Measurements from ENCODE around the gene CELSR2. TPM values are rescaled to one million over a fixed set of nuclear protein-coding genes. Genes with fewer than 3 reads are reported as not detected.
A peak's percentile ranks its signal among the peaks of the same experiment; 100 is the strongest.

The CELSR2 gene
- total RNA-seq, 1 donor from 2014 or later = 22.4 TPM

GRCh38 chr1:109252167-109252892, 3.0 kb downstream of the CELSR2 start:
- no peak for DNase-seq

DNA sequence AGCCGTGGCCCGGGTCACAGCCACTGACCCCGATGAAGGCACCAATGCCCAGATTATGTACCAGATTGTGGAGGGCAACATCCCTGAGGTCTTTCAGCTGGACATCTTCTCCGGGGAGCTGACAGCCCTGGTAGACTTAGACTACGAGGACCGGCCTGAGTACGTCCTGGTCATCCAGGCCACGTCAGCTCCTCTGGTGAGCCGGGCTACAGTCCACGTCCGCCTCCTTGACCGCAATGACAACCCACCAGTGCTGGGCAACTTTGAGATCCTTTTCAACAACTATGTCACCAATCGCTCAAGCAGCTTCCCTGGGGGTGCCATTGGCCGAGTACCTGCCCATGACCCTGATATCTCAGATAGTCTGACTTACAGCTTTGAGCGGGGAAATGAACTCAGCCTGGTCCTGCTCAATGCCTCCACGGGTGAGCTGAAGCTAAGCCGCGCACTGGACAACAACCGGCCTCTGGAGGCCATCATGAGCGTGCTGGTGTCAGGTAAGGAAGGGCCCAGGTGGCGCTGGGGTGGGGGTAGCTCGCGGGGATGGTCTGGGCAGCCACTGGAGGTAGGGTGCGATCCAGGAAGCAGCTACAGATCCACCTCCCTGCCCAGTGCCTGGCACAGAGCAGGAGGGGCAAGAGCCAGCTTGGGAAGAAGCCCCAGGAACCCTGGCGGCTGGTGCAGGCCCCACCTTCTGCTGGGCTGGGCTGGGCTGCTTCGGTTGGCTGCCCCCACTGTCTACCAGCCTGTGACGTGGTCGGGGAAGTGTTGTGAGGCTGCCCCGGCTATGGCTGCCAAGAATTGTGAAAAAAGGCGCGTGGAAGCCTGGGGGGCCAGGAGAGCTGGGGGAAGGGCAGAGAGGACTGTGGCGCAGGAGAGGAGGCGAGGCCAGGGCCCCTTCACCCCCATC, 3.8 kb downstream of the CELSR2 start:
- no peak for DNase-seq

GRCh38 chr1:109253803-109254620, 4.7 kb downstream of the CELSR2 start:
- peak; percentile 37 for DNase-seq

- DNase-seq = no peak
These were observed 5.3 kb downstream of the CELSR2 start for GRCh38 chr1:109254621-109255096.

GRCh38 chr1:109255097-109255651, 5.8 kb downstream of the CELSR2 start:
- no peak for DNase-seq

DNA sequence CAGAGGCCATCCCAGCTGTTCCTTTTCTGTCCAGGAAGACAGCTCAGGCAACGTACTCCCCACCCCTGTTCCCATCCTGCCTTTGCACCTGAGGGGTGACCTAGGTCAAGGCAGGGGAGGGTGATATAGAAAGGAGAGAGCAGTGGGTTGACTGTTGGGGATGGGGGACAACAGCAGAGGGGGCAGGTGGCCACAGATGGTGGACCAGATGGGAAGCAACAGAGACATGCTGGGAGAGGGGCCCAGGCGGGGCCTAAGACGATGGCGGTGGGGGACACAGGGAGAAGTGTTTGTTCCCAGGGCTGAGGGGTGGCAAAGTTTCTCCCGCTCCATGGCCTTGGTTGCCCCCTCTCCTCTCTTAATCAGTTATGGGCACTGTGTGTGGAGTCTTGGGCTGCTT, 6.3 kb downstream of the CELSR2 start:
- DNase-seq = no peak

DNA sequence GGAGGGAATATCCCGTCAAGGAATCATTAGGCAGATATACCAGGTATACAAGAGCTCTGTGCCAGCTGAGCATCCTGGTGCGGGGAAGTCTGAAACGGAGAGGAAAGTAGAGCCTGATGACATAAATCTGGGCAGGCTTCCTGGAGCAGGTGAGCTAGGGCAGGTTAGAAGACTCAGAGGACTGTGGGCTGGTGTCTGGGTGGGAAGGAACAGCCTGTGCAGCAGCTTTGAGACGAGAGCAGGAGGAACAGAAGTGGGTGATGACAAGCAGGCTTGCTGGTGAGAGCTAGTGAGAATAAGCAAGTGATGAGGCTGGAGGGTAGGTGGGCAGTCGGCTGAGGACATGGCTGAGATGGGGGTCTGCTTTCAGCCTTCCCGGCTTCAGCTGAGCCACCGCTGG, 6.7 kb downstream of the CELSR2 start:
- DNase-seq = no peak

DNA sequence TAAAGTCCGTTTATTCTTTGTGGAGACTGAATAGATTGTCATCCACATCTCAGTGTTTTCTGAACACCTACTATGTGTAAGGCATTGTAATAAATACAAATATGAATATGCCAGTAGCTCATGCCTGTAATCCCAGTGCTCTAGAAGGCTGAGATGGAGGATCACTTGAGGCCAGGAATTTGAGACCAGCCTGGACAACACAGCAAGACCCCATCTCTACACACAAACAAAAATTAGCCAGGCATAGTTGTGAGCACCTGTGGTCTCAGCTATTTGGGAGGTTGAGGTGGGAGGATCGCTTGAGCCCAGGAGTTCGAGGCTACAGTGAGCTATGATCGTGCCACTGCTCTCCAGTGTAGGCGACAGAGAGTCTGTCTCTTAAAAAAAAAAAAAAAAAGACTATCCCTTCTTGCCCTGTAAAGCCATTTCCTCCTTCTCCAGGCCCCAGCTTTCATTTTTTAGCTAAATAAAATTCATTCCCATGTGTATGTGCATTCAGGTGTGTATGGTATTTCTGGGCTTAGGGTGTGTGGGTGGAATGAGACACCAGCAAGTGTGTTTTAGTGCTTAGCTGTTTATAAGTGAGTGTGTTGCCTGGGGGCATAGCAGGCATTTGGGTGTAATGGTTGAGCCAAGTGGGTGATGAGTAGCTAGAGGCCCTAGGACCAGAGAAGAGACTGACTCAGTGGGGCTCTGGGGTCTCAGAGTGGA, 7.8 kb downstream of the CELSR2 start:
- DNase-seq = no peak

DNA sequence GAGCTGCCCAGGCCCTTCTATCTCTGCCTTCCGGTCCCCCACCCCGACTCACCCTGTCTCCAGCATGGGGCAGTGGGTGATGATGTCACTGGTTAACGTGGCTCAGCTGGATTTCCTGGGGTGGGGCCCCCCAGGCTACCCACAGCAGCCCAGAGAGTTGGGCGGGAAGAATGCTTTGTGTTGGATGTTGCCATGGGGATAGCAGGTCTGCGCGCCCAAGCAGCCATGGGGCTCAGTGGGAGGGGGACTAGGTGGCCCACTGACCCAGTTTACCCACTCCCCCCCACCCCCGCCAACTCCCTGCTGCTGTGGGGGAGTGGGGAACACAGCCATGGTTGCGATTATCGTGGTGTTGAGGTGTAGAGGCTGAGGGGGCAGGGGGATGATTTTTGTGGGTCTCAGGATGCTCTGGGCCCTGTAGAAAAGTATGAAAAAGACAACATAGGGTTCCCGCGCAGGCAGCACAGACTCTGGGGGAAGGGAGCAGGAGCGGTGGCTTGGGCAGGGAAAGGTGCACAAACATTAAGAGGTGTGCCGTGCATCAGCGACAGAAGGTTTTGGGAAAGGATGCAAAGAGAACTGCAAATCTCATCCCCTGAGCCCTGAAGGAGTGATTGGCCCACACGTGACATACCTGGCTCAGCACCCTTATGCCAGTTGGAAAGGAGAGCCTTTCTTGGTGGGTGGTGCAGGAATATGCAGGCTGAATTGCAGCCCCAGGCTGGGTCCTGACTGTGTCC, 8.5 kb downstream of the CELSR2 start:
- no peak for DNase-seq

- no peak for DNase-seq
These were observed 9.4 kb downstream of the CELSR2 start for GRCh38 chr1:109258481-109259466.

GRCh38 chr1:109259674-109260557, 10.6 kb downstream of the CELSR2 start:
- DNase-seq = no peak

GRCh38 chr1:109261006-109261405, 11.7 kb downstream of the CELSR2 start:
- no peak for DNase-seq

- no peak for DNase-seq
These were observed 12.2 kb downstream of the CELSR2 start for GRCh38 chr1:109261578-109261977.

GRCh38 chr1:109262231-109263055, 13.1 kb downstream of the CELSR2 start:
- no peak for DNase-seq

DNA sequence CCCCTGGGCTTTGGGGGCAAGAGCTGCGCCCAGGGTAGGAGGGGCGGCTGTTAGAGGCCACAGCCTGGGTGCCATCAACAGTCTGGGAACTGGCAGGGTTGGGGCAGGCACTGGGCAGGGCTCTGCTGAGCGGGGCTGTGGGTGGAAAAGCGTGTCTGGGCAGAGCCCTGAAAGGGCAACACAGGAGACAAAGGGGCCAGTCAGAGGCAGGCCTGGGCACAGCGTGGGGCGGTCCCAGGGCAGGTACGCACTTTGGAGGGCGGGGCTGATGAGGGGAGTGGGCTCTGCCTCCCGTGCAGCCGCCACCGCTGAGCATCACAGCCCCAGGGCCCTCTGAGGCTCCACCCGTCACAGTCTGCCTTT, 13.9 kb downstream of the CELSR2 start:
- no peak for DNase-seq

DNA sequence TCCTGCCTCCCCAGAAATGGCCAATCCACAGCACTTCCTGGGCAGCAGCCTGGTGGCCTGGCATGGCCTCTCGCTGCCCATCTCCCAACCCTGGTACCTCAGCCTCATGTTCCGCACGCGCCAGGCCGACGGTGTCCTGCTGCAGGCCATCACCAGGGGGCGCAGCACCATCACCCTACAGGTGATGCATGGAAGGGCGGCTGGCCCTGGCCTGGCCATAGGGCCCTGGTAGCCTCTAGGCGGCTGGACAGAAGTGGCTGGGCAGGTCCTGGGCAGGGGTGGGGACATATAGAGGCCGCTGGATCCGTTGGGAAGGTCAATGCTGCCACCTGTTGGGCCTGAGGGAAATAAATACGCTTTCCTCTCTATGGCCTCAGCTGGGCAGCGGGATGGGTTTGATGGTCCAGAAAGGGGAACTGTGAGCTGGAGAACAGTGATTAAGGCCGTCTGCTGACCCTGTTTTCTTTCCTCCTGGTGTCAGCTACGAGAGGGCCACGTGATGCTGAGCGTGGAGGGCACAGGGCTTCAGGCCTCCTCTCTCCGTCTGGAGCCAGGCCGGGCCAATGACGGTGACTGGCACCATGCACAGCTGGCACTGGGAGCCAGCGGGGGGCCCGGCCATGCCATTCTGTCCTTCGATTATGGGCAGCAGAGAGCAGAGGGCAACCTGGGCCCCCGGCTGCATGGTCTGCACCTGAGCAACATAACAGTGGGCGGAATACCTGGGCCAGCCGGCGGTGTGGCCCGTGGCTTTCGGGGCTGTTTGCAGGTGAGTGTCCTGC, 14.4 kb downstream of the CELSR2 start:
- DNase-seq = peak; percentile 36

- DNase-seq = no peak
These were observed 15.0 kb downstream of the CELSR2 start for GRCh38 chr1:109264379-109264755.
